ENCODE results near the gene SMPD3. TPM values are rescaled to one million over a fixed set of nuclear protein-coding genes. Genes with fewer than 3 reads are reported as not detected.

Gene SMPD3
- total and polyA plus RNA-seq, 2 donors (not counting 3 experiments of a cell fraction or from before 2014, with no cell fraction given): not detected

- ChIA-PET POLR2A (interaction anchor here (1.3 to 1.5 kb wide), 2 partner anchors 94 to 96 kb away, joined by 3 to 4 read pairs; no protein-coding TSS in a partner anchor), CTCF (interaction anchor here (0.7 to 7.0 kb wide), 8 partner anchors 22 to 390 kb away, joined by 3 to 212 read pairs (median 4); partner anchors contain the start of genes PRMT7, SLC7A6 and SLC7A6OS)
- intact Hi-C loops (cut with micrococcal nuclease): no loop called here
- peak overlapping the region; percentile 63 for H3K9ac ChIP-seq (replicated peaks; ENCODE audit: extremely low read depth, insufficient read depth, low read length)
- H3K9me3 ChIP-seq (replicated peaks; ENCODE audit: control insufficient read depth, insufficient read depth, low read length): no peaks in the 10 kb centered on the region
- dilution Hi-C loops (cut with MboI; ENCODE audit: extremely low pct_ligation_motif_present, low sequenced_read_pairs): no loop called here
- H3K79me2 ChIP-seq (ENCODE audit: control insufficient read depth, insufficient read depth, low read length): no peaks in the 10 kb centered on the region
- FAIRE-seq (peak; percentile 98), DNase-seq (ENCODE audit: low read depth, low spot score) (peak; percentile 98)
- no peak overlapping the region for H2AFZ ChIP-seq (ENCODE audit: low read depth, low read length)
- peak; percentile 44 for TF ChIP-seq FOS (IDR thresholded peaks at IDR 0.05; ENCODE audit: borderline replicate concordance, insufficient read depth, low read length)
- TF ChIP-seq JUN (IDR thresholded peaks at IDR 0.05; ENCODE audit: borderline replicate concordance, insufficient read depth, insufficient read length, low read depth): peak; percentile 48
- TF ChIP-seq MAX (IDR thresholded peaks at IDR 0.05; ENCODE audit: insufficient read depth, insufficient read length): no peak
- no peak for TF ChIP-seq POLR2A (IDR thresholded peaks at IDR 0.05; ENCODE audit: low read depth, low read length)
- TF ChIP-seq EZH2 (IDR thresholded peaks at IDR 0.05; ENCODE audit: borderline replicate concordance, low read depth, low read length, severe bottlenecking): no peak
- peak; percentile 99 for TF ChIP-seq GATA2 (IDR thresholded peaks at IDR 0.05; ENCODE audit: insufficient read depth, insufficient read length, low read depth, low read length)
- TF ChIP-seq CTCF (IDR thresholded peaks at IDR 0.05; ENCODE audit: extremely low read depth in 1 of 2, insufficient read depth in 1 of 2, low read depth in 1 of 2, low read length in 2 of 2): no peak
- peak; percentile 66 for TF ChIP-seq POLR2AphosphoS5 (IDR thresholded peaks at IDR 0.05; ENCODE audit: insufficient read depth, low read depth, low read length)
- H3K4me2 ChIP-seq (ENCODE audit: insufficient read depth, low read length): peak overlapping the region; percentile 71
- peak overlapping the region; percentile 95 for H3K27ac ChIP-seq (ENCODE audit: insufficient read depth, low read depth, low read length)
- no peaks in the 10 kb centered on the region for H3K9me1 ChIP-seq (replicated peaks; ENCODE audit: control insufficient read depth, extremely low read depth, insufficient read depth, low read length)
- no TSS peak for BruUV-seq (replicated peaks)
- no peaks in the 10 kb centered on the region for H4K20me1 ChIP-seq (replicated peaks; ENCODE audit: control insufficient read depth, extremely low read depth, insufficient read depth, low read length)
- H3K4me3 ChIP-seq (replicated peaks in 1 of 3; ENCODE audit: insufficient read depth in 1 of 3, low read depth in 1 of 3, low read length in 3 of 3): peak overlapping the region in 1 of 3 experiments; percentile 6
- no peaks in the 10 kb centered on the region for H3K27me3 ChIP-seq (ENCODE audit: control insufficient read depth in 2 of 2, insufficient read depth in 2 of 2, low read length in 2 of 2)
- H3K4me1 ChIP-seq (ENCODE audit: control insufficient read depth, extremely low read depth, insufficient read depth, low read length): peaks cover 22% of the 10 kb centered on the region
- peaks cover 2 to 3% of the 10 kb centered on the region in 2 experiments for H3K36me3 ChIP-seq (ENCODE audit: control insufficient read depth in 2 of 2, extremely low read depth in 1 of 2, insufficient read depth in 2 of 2, low read length in 2 of 2)
Measured at GRCh38 chr16:68332411-68333121, 115.7 kb downstream of the SMPD3 start.

Measured in endothelial cell of umbilical vein (primary cell).